Activated T-cell treated with anti-CD3 and anti-CD28 coated beads for 1 hour (primary cell): Measurements from ENCODE around the gene AAMDC.
"Not testable (repeated sequence)": the region's sequence is repeated elsewhere in the genome, so short reads cannot be mapped to it uniquely, and the experiment has no call there.

Experiments
- DNase-seq: peaks from one replicate; pipeline ENCODE4 v3.0.0-alpha.2; 2020; ENCODE audit warnings: low read depth

Gene AAMDC

GRCh38 chr11:77821349-77821851 is 456 bp downstream of the AAMDC start:
- no peak for DNase-seq

GRCh38 chr11:77822126-77822525 is 1.2 kb downstream of the AAMDC start:
- DNase-seq: not testable (repeated sequence)

GRCh38 chr11:77823775-77824174 is 2.8 kb downstream of the AAMDC start:
- DNase-seq: no peak

- DNase-seq: no peak
These were observed 8.0 kb downstream of the AAMDC start for GRCh38 chr11:77828926-77829325.

GRCh38 chr11:77833302-77833701 is 12.4 kb downstream of the AAMDC start:
- DNase-seq: no peak

- DNase-seq: no peak
These were observed 21.6 kb downstream of the AAMDC start for GRCh38 chr11:77842441-77843121.

GRCh38 chr11:77843700-77844099 is 22.8 kb downstream of the AAMDC start:
- DNase-seq: not testable (repeated sequence)

GRCh38 chr11:77851503-77851902 is 30.6 kb downstream of the AAMDC start:
- DNase-seq: no peak

- no peak for DNase-seq
These were observed 33.9 kb downstream of the AAMDC start for GRCh38 chr11:77854838-77855237.

GRCh38 chr11:77857906-77858457 is 37.0 kb downstream of the AAMDC start:
- DNase-seq: not testable (repeated sequence)

- DNase-seq: not testable (repeated sequence)
These were observed 40.5 kb downstream of the AAMDC start for GRCh38 chr11:77861444-77861843.

- no peak for DNase-seq
These were observed 44.9 kb downstream of the AAMDC start for GRCh38 chr11:77865805-77866204.

- no peak for DNase-seq
These were observed 45.4 kb downstream of the AAMDC start for GRCh38 chr11:77866336-77866735.

GRCh38 chr11:77868744-77869143 is 47.8 kb downstream of the AAMDC start:
- no peak for DNase-seq

GRCh38 chr11:77871855-77872254 is 50.9 kb downstream of the AAMDC start:
- no peak for DNase-seq

- no peak for DNase-seq
These were observed 52.4 kb downstream of the AAMDC start for GRCh38 chr11:77873345-77873744.

GRCh38 chr11:77874206-77874605 is 53.3 kb downstream of the AAMDC start:
- DNase-seq: no peak

GRCh38 chr11:77876045-77876444 is 55.1 kb downstream of the AAMDC start:
- no peak for DNase-seq

GRCh38 chr11:77878247-77878646 is 57.3 kb downstream of the AAMDC start:
- DNase-seq: not testable (repeated sequence)

GRCh38 chr11:77879218-77879617 is 58.3 kb downstream of the AAMDC start:
- DNase-seq: no peak

- DNase-seq: no peak
These were observed 61.5 kb downstream of the AAMDC start for GRCh38 chr11:77882396-77882795.

- no peak for DNase-seq
These were observed 62.8 kb downstream of the AAMDC start for GRCh38 chr11:77883775-77884174.

- DNase-seq: no peak
These were observed 63.4 kb downstream of the AAMDC start for GRCh38 chr11:77884186-77884828.
